Keratinocyte (primary cell): ENCODE results near the gene TRIP6. TPM values are rescaled to one million over a fixed set of nuclear protein-coding genes. Genes with fewer than 3 reads are reported as not detected.

ENCODE experiments used
- DNase-seq: peaks from one replicate; pipeline ENCODE4 v3.0.0-alpha.2; 2011; ENCODE audit warnings: low read depth, missing footprints, low spot score
- FAIRE-seq: peaks from 2 replicates; lab custom pipeline; 2011; peaks lifted over from hg19 to GRCh38; lab: Jason Lieb, UNC
- H2AFZ ChIP-seq: 2 replicates; pipeline ENCODE4 v1.6.0; 2012; ENCODE audit warnings: low read length, control low read depth, inconsistent platforms; ENCODE audit not compliant: control insufficient read depth
- H3K27ac ChIP-seq: 2 replicates; pipeline ENCODE4 v1.5.1; 2011; ENCODE audit warnings: low read length; ENCODE audit not compliant: control insufficient read depth, insufficient read depth
- H3K27me3 ChIP-seq: 3 replicates; pipeline ENCODE4 v1.6.0; 2011; ENCODE audit warnings: low read length; ENCODE audit not compliant: control insufficient read depth, insufficient read depth; ENCODE audit errors: extremely low read depth
- H3K36me3 ChIP-seq, 2 experiments: 2 replicates in 1 of 2; 3 replicates in 1 of 2; pipeline ENCODE4 v1.5.1; 2011; ENCODE audit warnings: low read length in 2 of 2, mild to moderate bottlenecking in 1 of 2; ENCODE audit not compliant: control insufficient read depth in 2 of 2, insufficient read depth in 2 of 2; ENCODE audit errors: extremely low read depth in 1 of 2
- H3K4me1 ChIP-seq: 3 replicates; pipeline ENCODE4 v1.5.1; 2011; ENCODE audit warnings: low read length; ENCODE audit not compliant: control insufficient read depth, insufficient read depth; ENCODE audit errors: extremely low read depth
- H3K4me2 ChIP-seq: 3 replicates; pipeline ENCODE4 v1.6.0; 2011; ENCODE audit warnings: low read depth, low read length; ENCODE audit not compliant: control insufficient read depth, insufficient read depth; ENCODE audit errors: extremely low read depth
- H3K4me3 ChIP-seq, 3 experiments: fragments of 200-600 bp in 1 of 3; sonication (generic) in 1 of 3; 2 replicates in 2 of 3; 3 replicates in 1 of 3; pipeline ENCODE4 v1.5.1; 2011 to 2016; ENCODE audit warnings: low read length in 3 of 3, mild to moderate bottlenecking in 3 of 3, control low read depth in 2 of 3, inconsistent platforms in 1 of 3, low read depth in 1 of 3, mixed read lengths in 1 of 3, mixed run types in 1 of 3, moderate library complexity in 1 of 3; ENCODE audit not compliant: control insufficient read depth in 2 of 3, insufficient read depth in 2 of 3; ENCODE audit errors: extremely low read depth in 1 of 3
- H3K79me2 ChIP-seq: 2 replicates; pipeline ENCODE4 v1.6.0; 2012; ENCODE audit warnings: low read length; ENCODE audit not compliant: control insufficient read depth, insufficient read depth
- H3K9ac ChIP-seq: 3 replicates; pipeline ENCODE4 v1.6.0; 2011; ENCODE audit warnings: low read length; ENCODE audit not compliant: control insufficient read depth, insufficient read depth; ENCODE audit errors: extremely low read depth
- H3K9me1 ChIP-seq: 3 replicates; pipeline ENCODE4 v1.6.0; 2011; ENCODE audit warnings: low read length; ENCODE audit not compliant: control insufficient read depth, insufficient read depth; ENCODE audit errors: extremely low read depth
- H3K9me3 ChIP-seq: 2 replicates; pipeline ENCODE4 v1.5.1; 2012; ENCODE audit warnings: low read depth, low read length; ENCODE audit not compliant: control insufficient read depth
- H4K20me1 ChIP-seq: 3 replicates; pipeline ENCODE4 v1.6.0; 2011; ENCODE audit warnings: low read length; ENCODE audit not compliant: control insufficient read depth, insufficient read depth; ENCODE audit errors: extremely low read depth
- CTCF ChIP-seq, 3 experiments: IDR thresholded peaks in 1 of 3; conservative IDR thresholded peaks in 1 of 3; optimal IDR thresholded peaks in 1 of 3; 2 replicates in 2 of 3; 3 replicates in 1 of 3; pipeline versions ENCODE3 to v1.5.1; 2011; ENCODE audit warnings: low read length in 3 of 3, mild to moderate bottlenecking in 3 of 3, moderate library complexity in 2 of 3, control low read depth in 1 of 3, inconsistent platforms in 1 of 3; ENCODE audit not compliant: insufficient read depth in 2 of 3; ENCODE audit errors: extremely low read depth in 1 of 3
- EZH2 ChIP-seq: IDR thresholded peaks from one replicate; pipeline ENCODE4 v1.6.1; 2012; ENCODE audit warnings: inconsistent platforms, mild to moderate bottlenecking, low read length, moderate library complexity
- dilution Hi-C: fragments of 300-500 bp; cut with MboI; formaldehyde crosslinking; loops from one replicate; pipeline ENCODE4 v1.7.0; 2020; ENCODE audit warnings: low sequenced_read_pairs; ENCODE audit not compliant: extremely low pct_ligation_motif_present
- polyA plus RNA-seq, 5 experiments: library from polyadenylated mRNA; depleted of rRNA in 3 of 5; stranded (reverse) in 3 of 5; stranded (forward) in 1 of 5; unstranded in 1 of 5; fragments of >200 nt; gene quantifications; 1 replicate in 1 of 5; 2 replicates in 3 of 5; 3 replicates in 1 of 5; pipeline versions ENCODE4 v1.2.1 to v1.2.3, GENCODE V29; 2011 to 2012; ENCODE audit warnings: missing spikeins in 2 of 5, low read depth in 1 of 5, low replicate concordance in 1 of 5

Gene TRIP6
- polyA plus RNA-seq, 1 donor (not counting 4 experiments of a cell fraction or from before 2014, with no cell fraction given): 83.8 TPM

GRCh38 chr7:100829150-100829716, 38.0 kb upstream of the TRIP6 start:
- H3K9me3 ChIP-seq: no peaks in the 10 kb centered on the region
- H2AFZ ChIP-seq: no peak overlapping the region
- H4K20me1 ChIP-seq: peaks cover 4% of the 10 kb centered on the region
- TF ChIP-seq CTCF (optimal IDR thresholded peaks at IDR 0.05 in 1 of 3, IDR thresholded peaks at IDR 0.05 in 1 of 3, conservative IDR thresholded peaks at IDR 0.05 in 1 of 3; ENCODE audit: extremely low read depth in 1 of 3, insufficient read depth in 2 of 3, low read length in 3 of 3) (no peak), EZH2 (no peak)
- FAIRE-seq (no peak), DNase-seq (no peak)
- no peak overlapping the region for H3K9ac ChIP-seq
- H3K4me1 ChIP-seq: peaks cover 6% of the 10 kb centered on the region
- H3K27me3 ChIP-seq: no peaks in the 10 kb centered on the region
- peaks cover 30% of the 10 kb centered on the region for H3K79me2 ChIP-seq
- no peak overlapping the region for H3K4me3 ChIP-seq
- dilution Hi-C loops: no loop called here
- H3K9me1 ChIP-seq: no peaks in the 10 kb centered on the region
- peaks cover 0 to under 1% of the 10 kb centered on the region in 2 experiments for H3K36me3 ChIP-seq
- no peak overlapping the region for H3K27ac ChIP-seq
- no peak overlapping the region for H3K4me2 ChIP-seq

- Histone ChIP-seq H3K27me3 (no peaks in the 10 kb centered on the region), H3K4me2 (no peak overlapping the region), H3K36me3 (no peaks in the 10 kb centered on the region), H4K20me1 (peaks cover 2% of the 10 kb centered on the region), H2AFZ (no peak overlapping the region), H3K9me1 (no peaks in the 10 kb centered on the region), H3K27ac (no peak overlapping the region), H3K4me1 (no peaks in the 10 kb centered on the region), H3K9me3 (no peaks in the 10 kb centered on the region), H3K79me2 (peaks cover 18% of the 10 kb centered on the region), H3K9ac (no peak overlapping the region), H3K4me3 (no peak overlapping the region)
- no peak for DNase-seq
- dilution Hi-C loops: no loop called here
- TF ChIP-seq CTCF (optimal IDR thresholded peaks at IDR 0.05 in 1 of 3, IDR thresholded peaks at IDR 0.05 in 1 of 3, conservative IDR thresholded peaks at IDR 0.05 in 1 of 3; ENCODE audit: extremely low read depth in 1 of 3, insufficient read depth in 2 of 3, low read length in 3 of 3) (no peak), EZH2 (no peak)
- FAIRE-seq: no peak
Measured at GRCh38 chr7:100830396-100830795, 36.8 kb upstream of the TRIP6 start.
